HG03103 (cell line): ENCODE results near the gene LIMS1.

ENCODE experiments used
- ATAC-seq: cut with Tn5 transposase; IDR thresholded peaks from one replicate; pipeline ENCODE4 v1.9.1; 2021; ENCODE audit warnings: low read depth; ENCODE audit not compliant: unreplicated experiment

LIMS1 gene

DNA sequence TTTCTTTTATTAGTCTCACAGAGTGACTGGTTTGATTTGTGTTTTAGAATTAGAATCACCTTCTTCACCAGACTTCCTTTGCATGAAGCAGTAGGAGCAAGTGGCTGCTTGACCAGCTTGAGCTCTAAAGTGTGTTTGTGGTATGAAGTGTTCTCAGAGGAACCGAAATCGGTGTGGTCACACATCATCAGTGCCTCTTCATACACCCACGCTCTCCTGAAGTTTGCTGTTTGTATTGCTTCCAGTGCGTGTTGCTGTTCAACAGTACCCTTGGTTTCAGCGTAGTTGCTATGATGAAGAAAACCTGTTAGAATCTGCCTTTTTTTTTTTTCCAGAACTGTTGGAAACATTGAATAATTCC, 77.9 kb downstream of the LIMS1 start:
- ATAC-seq, result peak; percentile 78

DNA sequence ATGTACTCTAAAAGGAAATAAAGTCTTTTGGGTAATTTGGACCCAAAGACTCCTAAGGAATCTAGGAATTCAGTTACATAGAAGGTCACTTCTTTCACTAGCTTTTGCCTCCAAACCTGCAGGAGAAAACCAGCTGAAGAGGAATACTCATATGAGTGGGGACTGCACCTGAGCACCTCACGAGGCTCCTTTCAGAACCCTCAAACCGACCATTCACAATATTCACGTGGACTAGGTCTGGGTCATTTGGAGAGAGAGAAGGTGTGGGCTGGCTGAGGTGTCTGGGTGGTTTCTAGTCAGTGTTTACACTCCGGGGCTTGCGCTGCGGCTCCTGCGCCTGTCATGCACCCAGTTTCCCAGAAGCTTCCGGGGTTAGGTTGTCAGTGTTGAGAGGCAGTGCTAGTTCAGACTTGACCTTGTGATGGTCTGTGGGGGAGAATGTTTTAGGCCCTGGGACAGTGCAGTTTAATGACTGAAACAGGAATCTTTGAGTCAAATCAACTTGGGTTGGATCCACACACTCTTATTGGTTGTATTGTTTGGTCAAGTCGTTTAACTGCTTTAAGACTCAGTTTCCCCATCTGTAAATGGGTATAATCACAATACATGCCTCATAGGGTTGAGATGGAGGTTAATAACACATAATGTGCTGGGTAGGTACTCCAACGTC, 78.4 kb downstream of the LIMS1 start:
- ATAC-seq, result peak; percentile 68

DNA sequence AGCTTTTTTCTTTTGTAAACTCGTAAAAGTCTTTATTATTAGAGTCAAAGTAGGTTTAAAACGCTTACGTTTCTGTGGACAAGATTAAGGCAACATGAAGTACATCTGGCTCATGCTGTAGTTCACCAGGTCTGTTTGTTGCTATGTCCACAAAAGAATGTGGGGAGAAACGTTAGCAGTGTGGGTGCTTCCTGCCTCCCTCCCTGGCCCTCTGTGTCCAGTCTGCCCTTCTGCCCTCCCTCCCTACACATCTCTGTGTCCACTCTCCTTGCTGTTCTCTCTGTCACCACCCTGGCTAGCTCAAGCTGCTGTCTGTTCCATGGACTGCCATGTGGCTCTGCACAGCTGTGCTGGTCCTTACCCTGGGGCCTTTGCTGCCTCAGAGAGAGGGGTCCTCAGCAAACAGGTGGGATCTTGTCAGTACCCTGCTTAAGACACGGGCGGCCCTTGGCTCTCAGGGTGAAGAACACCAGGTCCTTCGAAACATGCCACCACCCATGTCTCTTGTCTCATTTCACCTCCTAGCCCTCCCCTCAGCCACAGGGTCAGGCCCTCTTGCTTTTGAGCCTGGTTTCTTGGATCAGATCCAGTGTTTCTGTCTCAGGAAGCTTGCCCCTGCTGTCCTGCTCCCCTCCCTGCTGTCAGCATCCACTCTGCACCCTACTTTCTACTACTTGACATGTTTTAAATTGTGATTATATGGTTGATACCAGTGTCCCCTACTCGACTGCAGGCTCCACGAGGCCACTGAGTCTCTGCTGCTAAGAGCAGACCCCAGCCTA, 79.2 kb downstream of the LIMS1 start:
- no peak for ATAC-seq

DNA sequence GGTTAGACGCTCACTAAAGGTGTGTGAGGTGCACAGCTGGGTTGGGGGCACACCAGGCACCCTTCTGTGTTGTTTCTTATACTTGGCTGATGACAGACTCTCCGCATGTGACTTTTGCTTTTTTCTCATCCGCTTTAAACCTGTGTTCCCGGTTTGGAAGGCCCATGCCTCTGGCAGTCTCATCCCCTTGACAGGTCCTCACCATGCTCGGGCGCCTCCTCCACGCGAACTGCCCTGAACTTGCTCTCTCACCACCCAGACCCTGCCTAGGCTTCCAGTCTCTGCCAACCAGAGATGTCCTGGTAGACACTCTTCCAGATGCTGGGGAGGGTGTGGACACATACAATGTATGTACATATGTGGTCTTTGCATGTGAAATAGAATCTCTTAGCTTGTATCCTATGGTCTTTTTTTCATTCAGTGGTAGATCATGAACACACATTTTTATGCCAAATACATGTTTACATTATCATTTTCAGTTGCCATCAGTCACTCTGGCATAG, 79.8 kb downstream of the LIMS1 start:
- ATAC-seq, result no peak

DNA sequence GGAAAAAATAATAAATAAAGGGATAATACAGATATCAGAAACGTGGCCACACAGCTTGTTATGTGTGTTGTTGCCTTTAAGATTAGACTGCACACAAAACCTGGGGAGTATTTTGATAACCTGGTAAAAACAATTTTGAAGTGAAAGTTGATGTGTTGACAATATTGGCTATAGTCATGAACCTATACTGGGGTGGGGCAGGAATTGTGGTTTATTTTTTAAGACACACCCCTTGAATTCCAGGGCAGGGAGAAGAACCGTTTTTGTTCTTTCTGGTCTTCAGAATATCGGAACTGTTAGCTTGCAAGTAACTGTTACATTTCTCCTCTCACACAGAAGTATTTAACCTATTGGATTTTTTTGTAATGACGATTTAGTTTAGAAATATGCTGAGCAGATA, 80.4 kb downstream of the LIMS1 start:
- ATAC-seq, result no peak

DNA sequence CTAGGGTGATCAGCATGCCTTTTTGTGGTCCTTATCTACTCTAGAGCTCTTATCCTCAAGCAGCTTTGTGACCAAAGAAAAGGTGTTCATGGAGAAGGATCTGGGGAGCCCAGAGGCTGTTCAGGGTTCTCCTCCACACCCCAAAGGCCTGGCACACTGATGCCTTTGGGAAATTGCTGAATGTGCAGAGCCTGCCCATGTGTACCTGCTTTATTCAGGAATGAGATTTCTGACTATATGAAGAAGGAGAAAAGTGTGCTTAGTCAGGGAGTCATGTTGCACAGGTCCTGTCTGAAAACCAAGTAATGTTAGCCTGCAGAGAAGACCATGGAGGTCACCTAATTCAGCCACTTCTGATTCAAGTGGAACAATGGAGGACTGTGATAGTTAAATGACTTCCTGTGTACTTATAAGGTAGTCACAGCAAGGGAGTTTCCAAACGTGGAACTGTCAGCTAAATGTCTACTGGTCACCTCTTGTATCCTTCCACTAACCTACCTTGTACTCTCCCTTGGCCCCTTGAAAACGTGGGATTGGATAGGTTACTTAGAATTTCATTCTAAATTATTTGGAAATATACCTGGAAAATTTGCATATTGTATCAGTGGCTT, 81.3 kb downstream of the LIMS1 start:
- ATAC-seq, result no peak

DNA sequence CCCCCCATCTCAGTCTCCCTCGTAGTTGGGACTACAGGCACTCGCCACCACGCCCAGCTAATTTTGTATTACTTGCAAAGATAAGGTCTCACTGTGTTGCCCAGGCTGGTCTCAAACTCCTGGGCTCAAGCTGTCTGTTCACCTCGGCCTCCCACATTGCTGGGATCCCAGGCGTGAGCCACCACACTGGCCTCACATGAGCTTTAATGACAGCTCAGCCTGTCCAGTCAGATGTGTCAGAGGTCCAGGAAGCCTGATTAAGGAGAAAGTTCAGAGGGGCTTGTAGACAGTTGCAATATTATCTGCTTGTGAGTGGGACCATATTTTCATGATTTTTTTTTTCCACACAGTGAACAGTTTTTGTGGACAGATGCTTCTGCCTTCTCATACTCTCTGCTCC, 82.0 kb downstream of the LIMS1 start:
- ATAC-seq, result no peak

DNA sequence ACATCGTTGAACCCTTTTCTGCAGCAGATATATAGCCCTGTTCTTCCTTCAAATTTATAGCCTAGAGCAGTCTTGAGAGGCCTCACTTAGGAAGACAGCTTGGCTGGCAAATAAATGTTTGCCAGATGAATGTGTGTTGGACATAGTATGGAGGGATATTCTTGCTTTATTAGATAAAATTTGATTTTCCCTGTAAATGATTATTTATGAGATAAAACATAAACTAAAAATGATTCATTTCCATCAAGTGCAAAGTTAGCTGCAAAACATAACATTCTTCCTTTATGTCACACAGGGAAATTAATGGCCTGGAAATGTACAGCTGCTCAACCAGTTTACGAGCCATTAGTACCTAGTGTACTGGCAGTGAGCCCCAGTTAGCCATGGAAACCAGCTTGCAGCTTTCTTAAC, 82.5 kb downstream of the LIMS1 start:
- no peak for ATAC-seq

DNA sequence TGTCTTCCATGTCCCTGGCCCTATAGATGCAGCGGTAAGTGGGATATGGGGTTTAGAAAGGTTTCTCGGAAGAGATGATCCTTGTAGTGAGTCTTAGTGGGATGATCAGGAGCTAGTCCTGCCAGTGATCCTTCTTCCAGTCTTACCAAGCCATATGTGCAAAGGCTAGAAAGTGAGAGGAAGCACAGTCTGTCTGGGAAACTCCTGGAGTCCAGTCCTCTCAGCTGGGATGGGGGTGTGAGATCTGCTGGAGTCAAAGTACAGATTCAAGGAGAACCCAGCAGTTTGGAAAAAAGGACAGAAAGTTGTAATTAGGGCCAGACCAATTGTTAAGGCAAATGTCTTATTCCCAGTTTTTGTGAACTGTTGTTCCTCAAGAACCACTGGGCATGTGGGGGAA, 83.3 kb downstream of the LIMS1 start:
- no peak for ATAC-seq

DNA sequence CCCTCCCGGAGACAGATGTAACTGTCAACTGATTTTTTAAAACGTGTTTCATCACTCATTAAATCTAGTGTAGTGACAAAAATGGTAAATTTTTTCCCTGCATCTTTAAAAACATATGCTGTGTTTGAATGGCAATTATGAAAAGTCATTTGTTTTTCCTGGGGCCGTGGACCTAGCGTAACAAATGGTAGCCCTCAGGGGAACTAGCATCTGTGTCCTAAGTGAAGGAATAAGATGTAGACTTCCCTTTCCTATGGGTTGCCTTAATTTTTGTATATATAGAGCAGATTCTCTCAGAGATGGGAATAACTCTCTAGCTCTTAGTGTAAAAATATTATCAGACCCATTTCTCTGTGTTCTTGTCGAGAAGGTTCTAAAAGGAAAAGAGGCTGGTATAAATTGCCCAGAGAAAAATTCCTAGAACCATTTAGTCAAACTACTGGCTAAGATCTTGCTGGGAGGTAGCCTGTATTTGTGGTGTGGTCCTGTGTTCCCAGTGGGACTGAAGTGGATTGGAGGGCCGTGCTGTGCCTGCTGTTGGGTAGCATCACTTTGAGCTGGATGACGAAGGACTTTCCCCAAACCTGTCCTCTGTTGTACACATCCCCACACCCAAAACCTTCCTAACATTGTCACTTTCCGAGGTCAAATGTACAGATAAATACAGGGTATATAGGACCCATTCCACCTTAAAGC, 85.8 kb downstream of the LIMS1 start:
- no peak for ATAC-seq

DNA sequence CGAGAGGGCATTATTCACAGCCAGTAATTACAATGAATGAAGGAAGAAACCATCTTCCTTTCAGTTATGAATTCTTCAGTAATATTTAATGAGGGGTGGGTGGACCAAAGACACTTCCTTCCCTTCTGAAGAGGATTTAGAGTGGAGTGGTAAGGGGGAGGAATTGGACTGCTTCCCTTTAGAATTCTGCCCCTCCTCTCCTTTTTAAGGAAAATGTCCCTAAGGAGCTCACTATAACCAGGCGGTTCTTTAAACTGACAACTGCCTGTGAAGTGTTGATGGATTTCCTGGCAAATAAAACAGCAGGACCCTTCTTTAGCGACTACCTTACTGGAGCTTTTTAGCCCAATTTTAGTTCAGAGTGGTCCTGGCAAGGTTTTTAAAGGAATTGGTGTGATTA, 86.4 kb downstream of the LIMS1 start:
- ATAC-seq, result no peak

DNA sequence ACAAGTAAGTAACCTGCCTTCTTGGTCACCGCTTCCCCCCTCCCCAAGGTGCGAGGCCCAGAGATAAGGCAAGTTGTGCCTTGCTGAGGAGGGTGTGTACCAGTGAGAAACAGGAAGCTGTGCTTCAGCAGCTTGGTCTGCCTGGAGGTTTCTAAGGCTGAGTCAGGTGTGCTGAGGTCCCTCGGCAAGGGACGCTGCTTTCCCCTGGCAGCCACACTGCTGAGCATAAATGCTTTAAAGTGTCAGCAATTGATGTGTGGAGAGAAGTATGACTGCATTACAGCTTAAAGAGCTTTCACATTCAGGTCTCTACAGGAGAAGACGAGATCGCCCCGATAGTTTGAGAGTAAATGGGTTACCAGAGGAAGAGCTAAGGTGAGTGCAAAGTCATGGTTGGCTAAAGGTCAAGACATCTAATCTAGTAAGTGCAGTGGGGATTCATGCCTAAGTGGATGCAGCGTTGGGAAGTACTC, 86.9 kb downstream of the LIMS1 start:
- peak; percentile 96 for ATAC-seq

DNA sequence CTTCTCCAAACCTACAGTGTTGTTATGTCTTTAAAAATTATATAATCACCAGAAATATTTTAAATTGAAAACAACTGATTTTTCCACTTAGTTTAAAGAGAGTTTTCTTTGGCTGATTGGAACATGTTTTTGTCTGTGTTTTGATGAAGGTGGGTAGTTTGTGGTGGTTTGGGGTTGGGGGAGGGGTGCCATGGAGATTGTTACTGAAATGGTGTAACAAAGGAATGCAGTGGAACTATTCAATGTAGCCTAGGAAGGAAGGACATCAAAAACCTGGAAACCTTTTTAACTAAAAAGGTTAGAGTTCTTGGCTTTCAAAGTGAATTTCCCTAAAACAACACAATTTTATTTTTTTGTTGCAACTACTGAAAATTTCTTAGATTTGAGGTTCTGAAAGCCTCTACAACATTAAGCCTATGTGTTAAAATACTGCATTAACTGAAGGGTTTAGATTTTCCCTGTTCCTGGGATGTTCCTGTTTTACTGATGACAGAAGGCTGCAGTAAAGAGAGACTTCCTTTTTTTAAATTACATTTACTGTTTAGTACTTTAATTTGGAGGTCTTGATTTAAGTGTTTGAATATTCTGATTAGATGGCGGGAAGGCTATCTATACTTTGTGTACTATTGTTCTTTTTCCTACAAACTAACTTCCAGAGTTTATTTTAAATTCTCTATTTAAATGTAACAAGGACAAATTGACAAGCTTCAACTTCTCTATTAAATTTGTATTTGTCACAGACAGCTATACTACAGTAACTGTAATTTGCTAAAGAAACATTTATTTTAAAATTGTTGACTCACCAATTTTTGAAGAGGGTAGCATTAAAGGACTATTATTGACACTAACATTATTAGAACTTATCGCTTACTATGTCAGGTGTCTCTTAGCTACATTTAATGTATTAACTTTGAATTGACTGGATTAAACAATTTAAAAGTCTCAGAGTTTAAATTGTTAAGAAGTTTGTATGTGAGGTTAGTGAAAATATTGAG, 87.7 kb downstream of the LIMS1 start:
- ATAC-seq, result no peak

DNA sequence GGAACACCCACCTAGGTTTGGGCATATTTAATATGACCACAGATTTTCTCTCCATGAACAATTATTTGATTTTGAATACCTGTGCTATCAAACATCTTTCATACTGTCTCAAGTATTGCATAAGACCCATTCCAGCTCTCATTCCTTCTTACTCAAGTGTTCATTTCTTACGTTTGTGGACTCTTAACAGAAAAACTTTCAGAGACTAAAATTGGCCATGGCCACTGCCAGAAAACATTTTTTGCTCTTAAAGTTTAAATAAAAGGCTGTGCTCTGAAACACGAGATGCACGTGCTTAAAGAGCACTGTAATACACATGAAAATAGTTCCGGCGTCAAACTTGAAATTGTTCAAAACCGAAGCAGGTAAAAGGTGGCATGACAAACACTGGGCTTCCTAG, 89.3 kb downstream of the LIMS1 start:
- ATAC-seq, result no peak

DNA sequence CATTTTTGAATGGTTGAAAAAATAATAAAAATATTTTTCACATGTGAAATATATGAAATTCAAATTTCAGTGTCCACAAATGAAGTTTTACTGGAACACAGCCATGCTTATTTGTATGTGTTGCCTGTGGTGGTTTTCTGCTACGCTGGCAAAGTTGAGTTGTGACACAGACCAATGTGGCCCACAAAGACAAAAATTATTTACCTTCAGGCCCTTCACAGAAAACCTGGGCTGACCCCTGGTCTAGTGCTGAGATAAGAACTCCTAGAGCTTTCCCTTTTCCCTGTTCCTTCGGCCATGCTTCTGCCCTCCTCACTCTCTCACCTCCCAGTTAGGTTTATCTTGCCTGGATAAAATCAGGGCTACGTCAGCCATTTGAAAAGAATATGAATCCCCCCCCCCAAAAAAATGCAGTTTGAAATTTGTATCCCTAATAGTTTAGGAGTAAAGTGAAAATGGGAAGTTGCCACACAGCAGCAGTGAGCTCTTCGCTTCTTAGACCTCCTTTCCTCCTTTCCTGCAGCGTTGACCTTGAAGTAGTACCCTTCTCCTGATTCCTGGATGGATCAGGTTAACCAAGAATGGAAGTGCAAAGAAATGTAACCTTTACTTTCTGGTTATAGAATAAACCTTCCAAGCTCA, 91.0 kb downstream of the LIMS1 start:
- no peak for ATAC-seq

DNA sequence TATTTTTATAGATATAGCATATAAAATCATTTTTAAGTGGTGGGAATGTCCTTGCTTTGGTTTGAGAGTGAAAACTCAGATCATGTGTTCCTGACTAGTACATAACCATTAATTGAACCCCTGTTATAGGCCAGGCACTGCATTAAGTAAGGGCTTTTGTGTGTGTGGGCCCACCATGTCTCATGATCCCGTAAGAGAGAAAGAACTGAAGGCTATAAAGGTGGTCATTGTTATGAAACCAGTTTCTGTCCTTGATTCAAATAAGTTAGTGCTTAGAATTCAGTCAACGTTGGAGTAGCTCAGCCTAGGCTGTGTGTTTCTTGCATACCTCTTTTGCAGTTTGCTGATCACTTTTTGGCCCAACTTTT, 91.5 kb downstream of the LIMS1 start:
- no peak for ATAC-seq

DNA sequence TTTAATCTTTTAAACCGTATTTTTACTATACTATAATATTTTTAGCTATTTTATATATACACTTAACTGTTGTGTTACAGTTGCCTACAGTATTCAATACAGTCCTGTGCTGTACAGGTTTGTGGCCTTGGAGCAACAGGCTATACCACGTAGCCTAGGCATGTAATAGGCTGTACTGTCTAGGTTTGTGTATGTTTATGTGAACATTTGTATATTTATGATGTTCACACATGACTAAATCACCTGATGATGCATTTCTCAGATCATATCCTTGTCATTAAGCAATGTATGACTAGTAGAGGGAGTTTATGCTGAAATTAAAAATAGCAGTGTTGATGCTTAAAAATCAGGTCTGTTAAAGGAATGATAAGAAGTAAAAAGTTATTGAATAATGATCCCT, 92.7 kb downstream of the LIMS1 start:
- no peak for ATAC-seq

DNA sequence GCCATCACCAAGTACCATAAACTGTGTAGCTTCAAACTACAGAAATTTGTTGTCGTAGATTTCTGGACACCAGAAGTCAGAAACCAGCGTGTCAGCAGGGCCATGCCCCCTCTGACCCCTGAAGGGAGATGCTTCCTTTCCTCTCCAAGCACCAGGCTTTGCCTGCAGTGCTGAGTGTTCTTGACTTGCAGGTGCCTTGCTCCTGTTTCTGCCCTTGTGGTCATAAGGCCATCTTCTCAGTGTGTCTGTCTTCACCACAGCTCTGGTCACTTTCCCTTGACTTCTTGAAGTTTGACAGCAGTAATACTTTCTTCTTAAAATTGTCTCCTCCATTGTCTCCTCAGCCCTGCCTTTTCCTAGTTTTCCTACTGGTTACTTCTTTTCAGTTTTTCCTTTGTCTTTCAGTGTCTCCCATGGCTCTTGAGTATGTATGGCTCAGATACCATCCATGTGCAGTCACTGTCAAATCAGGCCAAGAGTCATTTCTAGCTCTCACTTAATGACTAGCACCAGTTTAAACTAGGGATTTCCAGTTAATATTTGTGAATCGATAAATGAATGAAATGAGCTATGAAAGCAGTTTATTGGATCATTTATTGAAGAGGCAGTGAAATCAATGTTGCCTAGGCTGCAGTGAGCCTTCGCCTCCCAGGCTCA, 93.8 kb downstream of the LIMS1 start:
- no peak for ATAC-seq

DNA sequence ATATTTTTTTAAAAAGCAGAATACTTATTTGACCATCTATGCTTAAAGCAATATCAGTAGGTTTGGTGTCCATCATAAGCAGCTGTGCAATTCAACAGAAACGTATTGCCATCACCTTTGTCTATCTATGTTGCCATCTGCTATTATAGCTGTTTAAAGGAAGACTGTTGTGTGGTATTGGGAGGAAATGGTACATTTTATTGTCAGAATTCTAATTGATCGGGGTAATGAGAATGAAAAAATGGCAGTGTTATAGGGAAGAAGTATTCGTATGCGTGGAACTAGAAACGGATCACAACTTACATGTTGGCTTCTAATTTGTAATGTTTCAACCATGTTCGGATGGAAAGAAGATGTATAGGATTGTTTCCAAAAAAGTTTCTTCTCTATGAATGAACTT, 94.7 kb downstream of the LIMS1 start:
- ATAC-seq, result no peak
